ENCODE measurements around the gene FHAD1.

Gene FHAD1

GRCh38 chr1:15244813-15245212 is 2.2 kb upstream of the FHAD1 start:
- no peak overlapping the region for H3K4me3 ChIP-seq (ENCODE audit: low read depth, low read length)
- no peak for DNase-seq (ENCODE audit: low read depth)

- no peak overlapping the region for H3K4me3 ChIP-seq (ENCODE audit: low read depth, low read length)
- peak; percentile 7 for DNase-seq (ENCODE audit: low read depth)
Observed at GRCh38 chr1:15245593-15246360, 1.2 kb upstream of the FHAD1 start.

DNA sequence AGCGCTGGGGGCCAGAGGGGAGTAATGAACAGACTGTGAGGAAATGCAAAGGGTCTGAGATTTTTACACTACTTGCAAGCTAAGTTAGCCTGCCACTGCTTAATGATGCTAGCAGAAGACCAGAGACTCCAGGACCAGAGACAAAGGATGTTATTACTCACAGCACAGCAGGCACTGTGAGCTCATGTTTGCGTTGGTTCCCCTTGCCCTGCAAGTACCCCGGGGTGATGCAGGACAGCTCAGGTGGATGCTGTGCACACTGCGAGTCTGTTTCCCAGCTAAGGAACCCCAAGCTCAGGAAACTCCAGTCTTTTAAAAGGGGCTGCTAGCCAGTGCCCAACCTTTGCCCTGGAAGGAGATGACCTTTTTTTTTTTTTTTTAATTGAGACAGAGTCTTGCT is 1.2 kb downstream of the FHAD1 start:
- DNase-seq (ENCODE audit: low read depth) = no peak
- H3K4me3 ChIP-seq (ENCODE audit: low read depth, low read length) = no peak overlapping the region

- H3K4me3 ChIP-seq (ENCODE audit: low read depth, low read length) = no peak overlapping the region
- DNase-seq (ENCODE audit: low read depth) = no peak
Observed at GRCh38 chr1:15249081-15249480, 2.1 kb downstream of the FHAD1 start.

DNA sequence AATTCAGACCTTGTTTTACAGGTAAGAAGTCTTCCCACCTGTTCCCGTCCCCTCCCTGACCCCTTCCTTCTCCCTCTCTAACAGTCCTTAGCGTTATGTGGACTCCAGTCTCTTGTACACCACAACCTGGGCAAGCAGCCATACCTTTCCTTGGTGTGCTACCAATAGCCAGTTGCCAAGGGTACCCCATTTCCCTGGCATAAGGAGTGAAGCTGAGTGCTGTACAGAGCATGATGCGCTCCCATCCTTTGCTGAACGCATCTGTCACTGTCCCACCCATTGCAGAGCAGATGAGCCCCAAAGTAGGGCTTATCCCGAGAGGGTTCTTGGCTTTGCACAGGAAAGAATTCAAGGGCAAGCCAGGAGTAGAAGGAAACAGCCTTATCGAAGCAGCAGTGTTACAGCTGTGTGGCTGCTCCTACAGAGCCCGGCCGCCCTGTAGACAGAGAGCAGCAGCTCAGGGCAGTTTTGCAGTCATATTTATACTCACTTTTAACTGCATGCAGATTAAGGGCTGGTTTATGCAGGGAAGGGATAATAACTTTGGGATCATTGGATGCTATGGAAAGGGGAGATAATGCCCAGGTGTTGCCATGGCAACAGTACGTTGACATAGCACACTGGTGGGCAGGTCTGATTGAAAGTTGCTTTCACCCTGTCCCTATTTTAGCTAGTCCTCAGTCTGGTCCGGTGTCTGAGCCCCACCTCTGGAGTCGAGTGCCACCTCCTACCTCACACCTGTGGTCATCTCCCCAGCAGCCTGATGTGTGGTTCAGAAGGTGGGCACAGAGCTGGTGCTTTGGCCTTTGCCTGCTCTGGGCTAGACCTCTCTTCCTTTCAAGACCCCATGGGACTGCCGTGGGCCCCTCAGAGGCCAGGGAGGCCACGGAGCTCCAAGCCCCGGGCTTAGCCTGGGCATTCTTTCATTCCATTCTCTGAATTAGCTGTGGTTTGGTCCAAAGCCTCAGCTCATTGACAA is 5.1 kb downstream of the FHAD1 start:
- no peak overlapping the region for H3K4me3 ChIP-seq (ENCODE audit: low read depth, low read length)
- no peak for DNase-seq (ENCODE audit: low read depth)

- no peak overlapping the region for H3K4me3 ChIP-seq (ENCODE audit: low read depth, low read length)
- no peak for DNase-seq (ENCODE audit: low read depth)
Observed at GRCh38 chr1:15254559-15254958, 7.5 kb downstream of the FHAD1 start.

- no peak for DNase-seq (ENCODE audit: low read depth)
- no peak overlapping the region for H3K4me3 ChIP-seq (ENCODE audit: low read depth, low read length)
Observed at GRCh38 chr1:15255582-15256149, 8.6 kb downstream of the FHAD1 start.

DNA sequence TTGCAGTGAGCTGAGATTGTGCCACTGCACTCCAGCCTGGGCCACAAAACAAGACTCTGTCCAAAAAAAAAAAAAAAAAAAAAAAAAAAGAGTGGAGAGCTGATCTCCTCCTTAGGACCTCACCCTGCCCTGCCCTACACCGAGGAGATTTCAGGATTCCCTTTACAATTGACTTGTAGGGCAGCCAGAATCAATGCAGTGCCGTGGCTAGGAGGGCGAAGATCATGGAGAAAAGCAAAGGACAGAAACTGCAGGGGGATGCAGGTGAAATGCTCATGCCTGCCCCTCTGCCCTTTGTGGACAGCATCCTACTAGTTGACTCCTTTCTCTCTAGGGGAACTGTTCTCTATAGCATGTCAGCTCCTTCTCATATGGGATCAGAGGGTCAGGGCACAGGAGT is 9.6 kb downstream of the FHAD1 start:
- no peak overlapping the region for H3K4me3 ChIP-seq (ENCODE audit: low read depth, low read length)
- DNase-seq (ENCODE audit: low read depth) = no peak

DNA sequence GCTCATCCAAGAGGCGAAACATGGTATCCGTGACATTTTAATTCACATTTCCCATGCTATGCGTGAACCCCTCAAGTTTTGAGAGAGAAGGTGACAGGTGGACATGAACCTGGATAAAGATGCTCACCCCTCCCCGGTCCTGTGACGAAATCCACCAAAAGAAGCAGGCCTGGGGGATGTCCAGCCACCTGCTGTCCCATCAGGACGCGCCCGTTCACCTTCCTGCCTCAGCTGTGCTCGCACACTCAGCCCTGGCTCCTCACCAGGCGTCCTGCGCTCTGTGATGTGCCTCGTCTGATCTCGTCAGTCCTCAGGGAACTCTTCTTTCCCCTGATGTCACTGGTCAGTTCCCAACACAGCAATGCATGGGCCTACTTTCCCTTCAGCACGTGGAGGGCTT is 10.3 kb downstream of the FHAD1 start:
- DNase-seq (ENCODE audit: low read depth) = no peak
- no peak overlapping the region for H3K4me3 ChIP-seq (ENCODE audit: low read depth, low read length)

GRCh38 chr1:15258833-15259621 is 12.0 kb downstream of the FHAD1 start:
- DNase-seq (ENCODE audit: low read depth) = no peak
- H3K4me3 ChIP-seq (ENCODE audit: low read depth, low read length) = no peak overlapping the region

- no peak overlapping the region for H3K4me3 ChIP-seq (ENCODE audit: low read depth, low read length)
- no peak for DNase-seq (ENCODE audit: low read depth)
Observed at GRCh38 chr1:15259622-15260007, 12.6 kb downstream of the FHAD1 start.

GRCh38 chr1:15260418-15261154 is 13.6 kb downstream of the FHAD1 start:
- DNase-seq (ENCODE audit: low read depth) = no peak
- no peak overlapping the region for H3K4me3 ChIP-seq (ENCODE audit: low read depth, low read length)

DNA sequence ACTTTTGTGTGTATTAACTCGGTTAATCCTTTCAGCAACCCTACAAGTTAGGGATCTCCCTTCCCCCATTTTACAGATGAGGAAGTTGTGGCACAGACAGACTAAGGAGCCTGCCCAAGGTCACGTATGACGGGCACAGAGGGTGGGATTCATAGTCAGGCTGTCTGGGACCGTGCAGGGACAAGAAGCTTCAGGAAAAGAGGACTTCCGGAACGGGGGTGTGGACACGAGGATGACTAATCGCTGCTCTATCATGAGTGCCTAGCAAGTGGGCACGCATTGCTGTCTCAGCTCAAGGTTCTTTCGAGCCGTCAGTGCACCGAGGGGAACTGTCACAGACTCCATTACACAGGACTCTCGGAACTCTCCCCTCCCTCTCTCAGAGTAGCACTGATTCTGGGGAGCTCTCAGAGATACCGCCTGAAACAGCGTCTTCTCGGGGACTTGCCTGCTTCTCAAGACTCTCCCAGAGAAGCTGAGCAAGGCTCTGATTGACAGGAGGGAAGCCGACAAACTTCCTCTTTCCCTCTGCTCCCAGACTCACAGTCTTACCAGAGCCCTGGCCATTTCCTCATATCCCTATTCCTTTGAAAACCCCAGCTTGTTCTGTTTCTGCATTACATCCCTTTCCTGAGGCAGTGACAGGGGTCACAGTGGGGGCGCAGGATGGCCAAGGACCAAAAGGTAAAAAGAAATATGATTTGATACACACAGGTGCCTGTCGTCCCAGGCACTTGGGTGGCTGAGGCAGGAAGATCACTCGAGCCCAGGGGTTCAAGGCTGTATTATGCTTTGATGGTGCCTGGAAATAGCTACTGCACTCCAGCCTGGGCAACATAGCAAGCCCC is 14.4 kb downstream of the FHAD1 start:
- no peak overlapping the region for H3K4me3 ChIP-seq (ENCODE audit: low read depth, low read length)
- no peak for DNase-seq (ENCODE audit: low read depth)

- H3K4me3 ChIP-seq (ENCODE audit: low read depth, low read length) = no peak overlapping the region
Observed at GRCh38 chr1:15262003-15262377, 15.0 kb downstream of the FHAD1 start.

GRCh38 chr1:15262706-15263105 is 15.7 kb downstream of the FHAD1 start:
- no peak for DNase-seq (ENCODE audit: low read depth)
- no peak overlapping the region for H3K4me3 ChIP-seq (ENCODE audit: low read depth, low read length)

More at GRCh38 chr1:15262003-15262377, 15.0 kb downstream of the FHAD1 start:
- DNase-seq (ENCODE audit: low read depth) = no peak

GRCh38 chr1:15264769-15265168 is 17.7 kb downstream of the FHAD1 start:
- no peak overlapping the region for H3K4me3 ChIP-seq (ENCODE audit: low read depth, low read length)
- DNase-seq (ENCODE audit: low read depth) = no peak

DNA sequence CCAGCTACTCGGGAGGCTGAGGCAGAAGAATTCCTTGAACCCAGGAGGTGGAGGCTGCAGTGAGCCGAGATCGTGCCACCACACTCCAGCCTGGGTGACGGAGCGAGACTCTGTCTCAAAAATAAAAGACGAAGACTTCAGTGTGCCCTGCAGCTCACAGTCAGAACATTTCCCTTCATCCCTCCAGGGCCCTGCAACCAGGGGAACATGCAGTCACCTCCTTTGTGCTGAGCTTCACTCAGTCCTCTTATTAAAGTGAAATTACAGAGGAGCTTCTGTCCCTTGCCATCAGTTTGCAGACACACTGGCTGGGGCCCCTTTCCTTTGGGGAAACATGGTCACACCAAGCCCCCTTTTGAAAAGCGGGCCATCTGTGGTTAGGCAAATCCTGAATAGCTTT is 24.2 kb downstream of the FHAD1 start:
- no peak overlapping the region for H3K4me3 ChIP-seq (ENCODE audit: low read depth, low read length)
- no peak for DNase-seq (ENCODE audit: low read depth)
